ENCODE results near the gene CLEC5A.

DNA sequence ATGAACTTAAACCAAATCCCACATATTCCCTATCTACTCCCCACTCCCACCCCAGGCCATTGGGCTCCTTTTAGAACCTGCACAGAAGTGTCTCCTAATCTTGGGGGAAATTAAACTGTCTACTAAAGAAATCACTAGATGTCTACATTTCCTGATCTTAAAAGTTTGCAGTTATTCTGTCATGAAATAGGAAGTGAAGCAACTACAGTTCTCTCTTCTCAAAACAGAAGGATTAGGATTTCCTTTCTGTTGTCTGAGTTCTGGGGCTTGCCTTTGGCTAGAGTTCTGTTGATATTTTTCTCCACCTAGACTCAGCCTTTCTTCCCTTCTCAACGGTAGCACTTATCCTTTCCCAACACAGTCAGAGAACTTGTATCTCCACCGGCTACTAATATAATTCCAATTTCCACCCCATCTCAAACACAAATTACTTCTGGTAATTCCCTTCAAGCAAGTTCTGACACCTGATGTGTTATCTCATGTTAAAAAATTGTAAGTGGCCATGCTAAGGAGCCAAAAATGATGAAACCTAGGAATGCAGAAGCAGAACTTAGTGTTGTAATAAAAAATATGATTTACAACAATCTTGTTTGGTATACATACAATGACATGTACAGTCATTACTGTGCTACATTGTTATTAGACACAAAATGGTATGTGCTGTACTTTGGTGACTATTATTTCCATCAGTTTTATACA lies 18.5 kb downstream of the CLEC5A start:
- no peak for TF ChIP-seq CTCF (IDR thresholded peaks at IDR 0.05)
- TF ChIP-seq POLR2AphosphoS5 (IDR thresholded peaks at IDR 0.05) = no peak
